HG02759 (cell line): ENCODE measurements around the gene CACNB4.
"Not testable (repeated sequence)": the region's sequence is repeated elsewhere in the genome, so short reads cannot be mapped to it uniquely, and the experiment has no call there.

ENCODE experiments used
- ATAC-seq: cut with Tn5 transposase; IDR thresholded peaks from one replicate; pipeline ENCODE4 v1.9.1; 2021; ENCODE audit warnings: mild to moderate bottlenecking, moderate library complexity; ENCODE audit not compliant: unreplicated experiment

The CACNB4 gene

DNA sequence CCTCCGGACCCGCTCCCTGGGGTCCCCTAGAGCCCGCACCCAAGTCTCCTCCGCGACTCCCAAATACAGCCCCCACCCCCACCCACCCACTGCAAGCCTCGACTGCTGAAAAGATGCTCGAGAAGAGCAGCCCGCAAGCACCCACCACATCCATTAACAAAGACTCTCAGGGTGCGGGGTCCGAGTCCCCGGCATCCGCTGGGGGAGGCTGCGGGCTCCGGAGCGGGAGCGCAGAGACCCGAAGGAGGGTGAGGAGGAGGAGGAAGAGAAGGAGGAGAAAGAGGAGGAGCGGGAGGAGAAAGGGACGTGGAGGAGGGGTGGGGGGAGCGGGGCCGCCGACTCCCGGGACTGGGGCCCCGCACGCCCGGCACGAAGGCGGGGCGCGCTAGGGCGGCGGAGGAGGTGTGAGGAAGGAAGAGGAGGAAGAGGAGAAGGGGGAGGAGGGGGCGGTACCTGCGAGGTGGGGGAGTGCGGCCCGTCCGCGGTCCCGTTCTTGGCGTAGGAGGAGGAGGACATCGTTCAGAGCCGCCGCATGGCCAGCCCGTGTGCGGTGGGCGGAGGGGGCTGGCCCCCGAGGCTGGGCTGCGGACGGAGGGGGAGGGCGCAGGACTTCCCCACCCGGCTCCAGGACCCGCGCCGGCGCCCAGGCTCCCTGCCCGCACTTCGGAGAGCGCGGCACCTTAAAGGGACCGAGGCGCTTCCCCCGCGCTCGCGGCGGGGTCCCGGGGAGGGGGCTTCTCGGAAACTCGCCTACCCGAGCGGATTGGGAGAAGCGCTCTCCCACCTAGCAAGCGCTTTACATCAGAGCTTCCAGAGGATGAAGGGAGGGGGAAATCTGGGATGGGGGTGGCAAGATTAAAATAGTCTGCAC, at the start of gene CACNB4:
TSS of gene CACNB4 (minus strand) at position 549 of the 871 bp plus-strand sequence.
- ATAC-seq, result peak; percentile 53

DNA sequence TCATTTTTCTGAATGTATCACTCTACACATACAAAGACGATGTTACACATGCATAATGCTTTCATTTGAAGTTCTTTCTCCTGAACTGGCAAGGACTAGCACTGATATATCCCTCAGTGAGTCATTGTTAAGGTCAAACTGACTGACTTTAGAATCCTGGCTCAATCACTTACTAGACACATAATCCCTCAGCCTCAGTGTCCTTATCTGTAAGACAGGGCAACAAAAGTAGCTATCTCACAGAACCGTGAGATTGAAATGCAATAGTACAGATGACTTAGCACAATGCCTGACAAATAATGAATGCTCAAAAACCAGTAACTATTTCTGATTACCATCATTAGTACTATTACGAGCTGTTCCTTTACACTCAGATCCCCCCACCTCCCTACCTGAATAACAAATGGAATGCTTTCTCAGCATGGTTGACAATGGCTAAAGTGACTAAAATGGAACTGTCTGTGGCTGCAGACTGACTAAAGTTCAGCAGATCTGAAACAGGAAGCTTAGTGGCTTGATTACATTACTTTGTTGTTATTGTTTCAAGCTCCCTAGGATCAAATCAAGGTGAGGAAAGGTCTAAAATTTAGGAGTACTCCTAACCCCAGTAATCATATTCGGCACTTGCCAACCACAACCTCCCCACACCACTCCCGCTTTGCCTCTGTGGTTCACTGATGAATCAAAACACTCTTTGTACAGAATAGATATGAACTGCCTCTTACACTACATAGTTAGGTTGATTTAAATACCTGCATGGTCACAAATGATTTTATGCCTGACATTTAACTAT, 35.8 kb upstream of the CACNB4 start:
- peak; percentile 87 for ATAC-seq

GRCh38 chr2:152132306-152132705, 33.5 kb upstream of the CACNB4 start:
- ATAC-seq, result no peak

DNA sequence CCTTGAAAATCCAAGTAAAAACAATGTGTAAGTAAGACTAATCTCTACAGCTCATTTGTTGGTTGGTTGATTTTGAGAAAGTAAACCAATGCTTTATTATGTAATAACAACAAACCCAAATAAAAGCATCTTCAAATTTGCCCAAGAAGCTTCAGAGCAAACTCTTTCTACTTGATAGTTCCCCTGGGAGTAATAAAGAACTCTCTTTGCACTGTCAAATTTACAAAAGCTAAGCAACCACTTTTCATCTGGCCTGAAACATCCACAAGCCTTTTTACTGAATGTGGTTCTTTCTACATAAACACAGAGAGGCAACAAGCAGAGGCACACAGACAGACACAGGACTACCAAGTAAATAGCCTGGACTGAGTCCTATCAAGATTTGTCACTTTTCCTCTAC, 28.8 kb upstream of the CACNB4 start:
- ATAC-seq, result no peak

DNA sequence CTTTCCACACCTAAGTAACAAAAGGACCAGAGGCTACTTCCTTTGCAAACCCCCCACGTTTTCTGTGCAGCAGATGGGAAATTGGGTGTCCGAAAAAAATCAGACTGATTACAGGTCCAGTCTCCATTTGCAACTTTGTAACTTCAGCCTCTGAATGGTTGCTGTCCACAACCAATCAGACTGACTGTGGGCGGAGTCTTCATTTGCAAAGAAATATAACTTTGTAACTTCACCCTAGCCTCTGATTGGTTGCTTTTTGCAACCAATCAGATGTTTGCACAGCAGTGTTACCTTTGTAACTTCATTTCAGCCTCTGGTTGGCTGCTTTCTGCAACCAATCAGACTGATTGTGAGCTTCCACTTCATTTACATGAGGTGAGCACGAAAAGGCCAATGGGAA, 27.8 kb upstream of the CACNB4 start:
- ATAC-seq, result no peak

DNA sequence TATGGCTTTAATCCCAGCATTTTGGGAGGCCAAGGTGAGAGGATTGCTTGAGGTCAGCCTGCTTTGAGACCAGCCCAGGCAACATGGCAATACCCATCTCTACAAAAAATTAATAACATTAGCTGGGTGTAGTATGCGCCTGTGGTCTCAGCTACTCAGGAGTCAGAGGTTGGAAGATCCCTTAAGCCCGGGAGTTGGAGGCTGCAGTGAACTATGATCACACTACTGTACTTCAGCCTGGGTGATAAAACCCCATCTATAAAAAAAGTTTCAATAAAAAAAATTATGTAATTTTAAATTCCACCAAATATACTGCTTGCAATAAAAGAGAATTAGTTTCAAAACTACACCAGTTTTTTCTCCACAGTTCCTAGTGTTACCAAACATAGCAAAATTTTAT, 23.3 kb upstream of the CACNB4 start:
- ATAC-seq, result no peak

DNA sequence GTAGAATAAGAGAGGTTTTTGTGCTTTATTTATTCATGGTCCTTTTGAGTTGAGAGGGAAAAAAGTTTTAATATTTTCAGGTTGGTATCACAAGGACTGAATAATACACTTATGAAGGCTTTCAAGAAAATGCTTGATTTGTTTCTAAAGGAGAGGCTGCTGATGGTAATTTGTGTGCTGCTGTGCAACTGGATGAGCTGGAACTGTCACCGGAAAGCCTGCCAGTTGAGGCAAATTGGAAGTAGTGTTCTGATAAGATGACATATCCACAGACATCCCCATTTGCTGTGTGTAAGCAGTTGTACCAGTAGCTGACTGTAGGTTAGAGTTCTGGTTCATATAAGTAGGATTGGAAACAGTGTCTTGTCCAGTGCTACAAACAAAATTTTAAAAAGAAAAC, 21.6 kb upstream of the CACNB4 start:
- ATAC-seq, result no peak

- ATAC-seq, result no peak
Observed at GRCh38 chr2:152115952-152116351, 17.1 kb upstream of the CACNB4 start.

- no peak for ATAC-seq
Observed at GRCh38 chr2:152114366-152114765, 15.5 kb upstream of the CACNB4 start.

GRCh38 chr2:152107140-152107539, 8.3 kb upstream of the CACNB4 start:
- ATAC-seq, result not testable (repeated sequence)

- no peak for ATAC-seq
Observed at GRCh38 chr2:152106464-152106863, 7.6 kb upstream of the CACNB4 start.

DNA sequence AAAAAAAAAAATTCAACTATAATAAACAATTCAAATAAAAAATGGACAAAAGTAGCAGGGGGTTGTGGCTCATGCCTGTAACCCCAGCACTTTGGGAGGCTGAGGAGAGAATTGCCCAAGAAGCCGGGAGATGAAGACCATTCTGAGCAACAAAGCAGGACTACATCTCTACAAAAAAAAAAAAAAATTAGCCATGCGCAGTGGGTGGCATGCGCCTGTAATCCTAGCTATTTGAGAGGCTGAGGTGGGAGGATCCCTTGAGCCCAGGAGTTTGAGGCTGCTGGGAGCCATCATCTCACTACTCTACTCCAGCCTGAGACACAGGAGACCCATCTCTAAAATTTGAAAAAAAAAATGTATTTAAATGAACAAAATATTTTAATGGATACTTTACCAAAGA, 4.4 kb upstream of the CACNB4 start:
- no peak for ATAC-seq

DNA sequence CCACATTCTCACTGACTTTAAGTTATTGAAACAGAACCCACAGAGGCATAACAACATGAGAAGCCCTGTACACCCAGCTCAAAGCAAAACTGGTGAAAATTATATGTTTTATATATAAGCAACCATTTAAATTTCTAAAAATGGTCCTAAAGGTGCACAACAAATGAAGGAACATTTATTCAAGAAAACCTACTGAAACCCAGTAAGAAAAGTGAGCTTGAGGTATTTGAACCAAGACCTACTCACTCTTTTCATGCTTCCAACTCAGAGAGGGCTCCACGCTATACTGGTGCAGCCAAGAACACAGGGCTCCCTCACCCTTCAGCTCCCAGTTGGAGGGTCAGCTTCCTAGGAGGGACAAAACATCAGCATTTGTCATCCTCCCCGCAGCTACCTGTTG, 2.1 kb upstream of the CACNB4 start:
- no peak for ATAC-seq

GRCh38 chr2:152099367-152100050, 665 bp upstream of the CACNB4 start:
- peak; percentile 29 for ATAC-seq

- peak; percentile 31 for ATAC-seq
Observed at GRCh38 chr2:152097801-152098495, 896 bp downstream of the CACNB4 start.

DNA sequence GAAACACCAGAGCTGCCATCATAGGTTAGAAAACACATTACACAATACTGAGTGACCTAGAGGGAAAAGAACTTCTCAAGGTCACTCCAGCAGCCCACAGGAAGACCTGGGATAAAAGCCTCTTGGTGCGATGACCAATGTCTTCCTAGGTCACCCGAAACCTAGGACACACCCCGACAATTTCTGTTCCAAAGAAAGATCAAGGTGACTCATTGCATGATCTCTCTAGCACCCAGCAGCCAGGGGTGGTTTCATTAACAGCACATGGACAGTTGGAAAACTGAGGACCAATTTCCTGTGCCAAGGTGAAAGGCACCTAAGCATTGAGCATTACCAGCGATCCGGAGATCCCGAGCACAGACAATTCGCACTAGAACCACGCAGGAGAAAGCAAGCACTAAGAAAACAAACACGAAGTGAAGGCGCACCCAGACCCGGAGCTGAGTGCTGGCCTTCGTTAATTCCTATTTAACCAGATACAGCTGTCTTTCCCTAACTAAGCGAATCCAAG, 1.5 kb downstream of the CACNB4 start:
- no peak for ATAC-seq

- ATAC-seq, result no peak
Observed at GRCh38 chr2:152095146-152095545, 3.7 kb downstream of the CACNB4 start.

DNA sequence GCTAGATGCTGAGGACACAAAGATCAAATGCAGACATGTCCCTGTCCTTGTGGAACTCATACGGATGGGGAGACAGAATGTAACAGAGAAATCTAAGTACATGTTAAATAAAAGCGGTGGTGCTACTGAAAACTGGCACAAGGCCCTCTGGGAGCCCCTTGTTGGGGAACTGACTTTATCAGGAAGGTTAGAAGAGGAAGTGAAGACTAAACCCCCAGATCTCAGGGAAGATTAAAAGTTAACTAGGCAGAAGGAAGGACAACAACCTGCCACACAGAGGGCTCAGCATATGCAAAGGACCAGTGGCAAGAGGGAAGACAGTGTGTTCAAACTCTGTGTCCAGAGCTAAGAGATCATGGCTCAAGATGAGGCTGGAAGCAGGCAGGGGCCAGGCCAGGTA, 4.8 kb downstream of the CACNB4 start:
- no peak for ATAC-seq

GRCh38 chr2:152093464-152093863, 5.4 kb downstream of the CACNB4 start:
- ATAC-seq, result no peak

GRCh38 chr2:152092095-152092494, 6.7 kb downstream of the CACNB4 start:
- ATAC-seq, result no peak

DNA sequence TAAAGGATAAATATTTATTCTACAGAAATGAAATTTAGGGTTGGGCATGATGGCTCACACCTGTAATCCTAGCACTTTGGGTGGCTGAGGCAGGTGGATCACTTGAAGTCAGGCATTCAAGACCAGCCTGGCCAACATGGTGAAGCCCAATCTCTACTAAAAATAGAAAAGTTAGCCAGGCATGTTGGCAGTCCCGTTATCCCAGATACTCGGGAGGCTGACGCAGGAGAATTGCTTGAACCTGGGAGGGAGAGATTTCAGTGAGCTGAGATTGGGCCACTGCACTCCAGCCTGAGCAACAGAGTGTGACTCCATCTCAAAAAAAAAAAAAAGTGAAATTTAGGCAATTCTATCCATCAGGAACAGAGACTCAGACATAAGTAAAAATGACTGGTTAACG, 8.1 kb downstream of the CACNB4 start:
- ATAC-seq, result not testable (repeated sequence)
